Tibial artery (tissue), 4 donors: Measurements from ENCODE around the gene PDCD5.

ENCODE experiments used
- DNase-seq, 2 donors: peaks; one replicate each; pipeline ENCODE4 v3.0.0-alpha.2; 2019
- H3K27ac ChIP-seq, 2 donors: fragments of 200-600 bp; sonication (generic) in 1 of 2; 1 replicate in 1 of 2; 2 replicates in 1 of 2; pipeline ENCODE4 v1.5.1; 2018 to 2019; ENCODE audit warnings: mild to moderate bottlenecking in 1 of 2
- H3K27me3 ChIP-seq, 2 donors: fragments of 200-600 bp; sonication (generic) in 1 of 2; one replicate each; pipeline versions ENCODE4 v1.5.1 to v1.6.0; 2016 to 2019
- H3K36me3 ChIP-seq, 3 donors: fragments of 200-600 bp; sonication (generic) in 2 of 3; one replicate each; pipeline ENCODE4 v1.5.1; 2016 to 2019; ENCODE audit warnings: mild to moderate bottlenecking in 2 of 3
- H3K4me1 ChIP-seq, 4 donors: fragments of 200-600 bp; sonication (generic) in 2 of 4; 1 replicate in 3 of 4; 2 replicates in 1 of 4; pipeline ENCODE4 v1.5.1; 2016 to 2019
- H3K4me3 ChIP-seq, 2 donors: fragments of 200-600 bp; sonication (generic) in 1 of 2; 1 replicate in 1 of 2; 2 replicates in 1 of 2; pipeline ENCODE4 v1.5.1; 2018 to 2019; ENCODE audit warnings: mild to moderate bottlenecking in 2 of 2
- H3K9me3 ChIP-seq, 3 donors: fragments of 200-600 bp; sonication (generic) in 1 of 3; one replicate each; pipeline ENCODE4 v1.5.1; 2016 to 2019
- intact Hi-C: fragments of 100-400 bp; cut with DNase I; formaldehyde crosslinking; loops from one replicate; pipeline ENCODE4 v1.15.0; 2023; ENCODE audit warnings: low total_unique reads
- TF ChIP-seq, protein P1 (sequence below), 2 experiments: fragments of 200-600 bp in 1 of 2; fragments of 450-650 bp in 1 of 2; IDR thresholded peaks; one replicate each; pipeline ENCODE4 v1.5.1; 2017 to 2019; ENCODE audit warnings: antibody characterized with exemption in 2 of 2, mild to moderate bottlenecking in 1 of 2, moderate library complexity in 1 of 2

PDCD5 gene

GRCh38 chr19:32630338-32630737, 49.3 kb downstream of the PDCD5 start:
- intact Hi-C loops, result no loop called here
- Histone ChIP-seq H3K4me1 (no peaks in the 10 kb centered on the region), H3K27me3 (no peaks in the 10 kb centered on the region), H3K36me3 (peaks cover 61 to 98% (median 64%) of the 10 kb centered on the region in 3 donors), H3K9me3 (no peaks in the 10 kb centered on the region), H3K27ac (no peak overlapping the region), H3K4me3 (no peak overlapping the region)
- DNase-seq, result no peak
- TF ChIP-seq, protein P1, sequence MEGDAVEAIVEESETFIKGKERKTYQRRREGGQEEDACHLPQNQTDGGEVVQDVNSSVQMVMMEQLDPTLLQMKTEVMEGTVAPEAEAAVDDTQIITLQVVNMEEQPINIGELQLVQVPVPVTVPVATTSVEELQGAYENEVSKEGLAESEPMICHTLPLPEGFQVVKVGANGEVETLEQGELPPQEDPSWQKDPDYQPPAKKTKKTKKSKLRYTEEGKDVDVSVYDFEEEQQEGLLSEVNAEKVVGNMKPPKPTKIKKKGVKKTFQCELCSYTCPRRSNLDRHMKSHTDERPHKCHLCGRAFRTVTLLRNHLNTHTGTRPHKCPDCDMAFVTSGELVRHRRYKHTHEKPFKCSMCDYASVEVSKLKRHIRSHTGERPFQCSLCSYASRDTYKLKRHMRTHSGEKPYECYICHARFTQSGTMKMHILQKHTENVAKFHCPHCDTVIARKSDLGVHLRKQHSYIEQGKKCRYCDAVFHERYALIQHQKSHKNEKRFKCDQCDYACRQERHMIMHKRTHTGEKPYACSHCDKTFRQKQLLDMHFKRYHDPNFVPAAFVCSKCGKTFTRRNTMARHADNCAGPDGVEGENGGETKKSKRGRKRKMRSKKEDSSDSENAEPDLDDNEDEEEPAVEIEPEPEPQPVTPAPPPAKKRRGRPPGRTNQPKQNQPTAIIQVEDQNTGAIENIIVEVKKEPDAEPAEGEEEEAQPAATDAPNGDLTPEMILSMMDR (IDR thresholded peaks at IDR 0.05), result no peak

DNA sequence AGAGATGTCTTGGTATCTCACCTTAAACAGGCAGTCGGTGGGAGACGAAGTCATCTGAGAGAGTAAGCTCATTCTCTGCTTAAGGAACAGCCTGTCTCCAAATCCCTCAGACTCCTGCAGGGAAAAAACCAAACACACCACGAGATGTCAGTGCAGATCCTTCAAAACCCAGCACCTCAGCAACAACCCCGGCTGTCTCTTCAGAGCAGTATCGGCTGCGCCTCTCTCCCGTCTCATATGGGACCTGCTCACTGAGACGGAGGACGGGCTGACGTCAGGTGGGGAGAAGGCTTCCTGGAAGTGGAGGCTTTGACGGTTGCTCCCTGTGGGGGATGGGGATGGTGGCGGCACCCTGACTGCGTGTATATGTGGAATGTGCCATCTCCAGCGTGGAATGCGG, 50.4 kb downstream of the PDCD5 start:
- Histone ChIP-seq H3K27ac (no peak overlapping the region), H3K36me3 (peaks cover 59 to 98% (median 64%) of the 10 kb centered on the region in 3 donors), H3K4me3 (no peak overlapping the region), H3K4me1 (no peaks in the 10 kb centered on the region), H3K27me3 (no peaks in the 10 kb centered on the region), H3K9me3 (no peaks in the 10 kb centered on the region)
- DNase-seq, result no peak
- intact Hi-C loops, result no loop called here
- TF ChIP-seq, protein P1 (IDR thresholded peaks at IDR 0.05), result no peak
